GF-D8 (cell line): Measurements from ENCODE around the gene RGS12.

Experiments used
- DNase-seq: peaks from one replicate; lab custom pipeline; 2025; lab: John Stamatoyannopoulos, UW

The RGS12 gene

DNA sequence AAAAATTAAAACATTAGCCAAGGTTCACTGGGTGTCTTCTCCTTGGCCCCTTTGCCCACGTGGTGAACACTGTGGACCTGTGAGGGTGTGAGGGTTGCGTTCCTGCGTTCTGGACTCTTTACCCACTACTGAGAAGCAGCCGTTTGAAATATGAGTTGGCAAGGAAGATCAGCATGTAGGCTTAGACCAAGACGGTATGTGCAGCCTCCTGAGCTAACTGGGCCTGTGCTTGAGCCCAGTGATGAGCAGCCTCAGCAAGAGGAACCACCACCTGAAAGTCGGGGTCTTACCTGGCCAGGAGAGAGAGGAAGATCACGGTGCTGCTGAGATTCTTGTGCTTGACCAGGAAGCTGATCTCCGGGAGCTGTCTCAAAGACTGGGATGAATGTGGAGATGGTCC lies 19.5 kb downstream of the RGS12 start:
- DNase-seq = no peak

DNA sequence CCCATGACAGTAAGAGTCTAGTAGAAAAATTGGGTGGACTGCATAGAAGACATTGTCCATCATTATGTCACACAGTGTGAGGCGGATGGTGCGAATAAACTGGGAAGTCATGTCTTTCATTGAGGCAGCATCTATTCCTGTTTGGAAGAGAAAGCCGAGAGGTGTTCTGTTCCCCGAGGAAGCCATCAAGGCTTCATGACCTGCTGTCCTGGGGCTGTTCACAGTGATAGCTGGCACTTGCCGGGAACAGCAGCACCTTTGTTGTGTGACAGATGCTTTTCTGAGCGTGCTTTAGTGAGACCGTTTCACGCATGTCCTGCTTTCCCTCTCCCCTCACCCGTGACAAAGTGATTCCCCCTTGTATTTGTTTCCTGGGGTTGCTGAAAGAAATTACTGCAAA lies 20.3 kb downstream of the RGS12 start:
- DNase-seq = no peak

DNA sequence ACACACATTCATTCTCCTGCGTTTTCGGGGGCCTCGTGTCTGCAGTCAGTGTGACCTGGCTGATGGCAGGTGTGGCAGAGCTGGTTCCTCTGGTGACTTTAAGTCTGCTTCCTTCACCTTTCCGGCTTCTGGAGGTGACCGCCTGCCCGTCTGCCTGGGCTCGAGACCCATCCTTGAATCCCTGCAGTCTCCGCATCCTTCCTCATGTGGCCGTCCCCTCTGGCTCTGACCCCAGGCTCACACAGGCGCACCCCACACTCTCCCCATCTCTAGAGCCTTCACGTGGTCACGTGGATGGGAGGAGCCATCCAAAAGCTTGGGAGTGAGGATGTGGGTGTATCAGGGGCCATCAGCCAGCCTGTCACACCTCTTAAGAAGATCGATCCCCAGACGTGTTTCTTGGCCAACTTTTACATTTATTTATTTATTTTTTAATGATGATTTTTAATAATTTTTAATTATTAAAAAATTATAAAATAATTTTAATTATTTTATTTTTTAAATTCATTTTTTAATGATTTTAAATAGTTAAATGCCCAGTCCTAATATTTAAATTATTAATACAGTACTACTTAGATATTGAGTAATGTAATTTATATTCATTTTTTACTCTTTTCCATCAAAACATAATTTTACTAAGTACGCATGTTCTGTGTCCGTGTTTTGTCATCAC lies 20.9 kb downstream of the RGS12 start:
- no peak for DNase-seq

DNA sequence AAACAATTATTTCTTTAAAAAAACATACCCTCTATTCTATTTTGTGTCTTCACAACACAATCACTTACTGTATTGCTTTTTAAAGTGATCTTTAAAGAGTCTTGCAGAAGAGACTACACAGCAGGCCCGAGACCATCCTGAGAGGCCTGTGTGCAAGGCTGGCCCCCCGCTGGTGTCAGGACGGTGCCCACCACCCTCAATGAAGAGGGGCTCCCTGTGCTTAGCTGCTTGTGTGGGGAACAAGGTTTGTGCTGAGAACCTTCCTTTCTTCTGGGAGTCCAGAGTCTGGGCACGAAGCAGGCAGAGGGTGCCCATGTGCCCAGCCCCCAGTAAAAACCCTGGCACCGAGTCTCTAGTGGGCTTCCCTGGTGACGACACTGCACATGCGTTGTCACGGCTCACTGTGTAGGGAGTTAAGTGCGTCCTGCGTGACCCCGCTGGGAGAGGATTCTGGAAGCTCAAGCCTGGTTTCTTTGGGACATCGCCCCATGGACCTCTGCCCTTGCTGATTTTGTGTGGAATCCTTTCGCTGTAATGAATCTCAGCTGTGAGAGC lies 22.0 kb downstream of the RGS12 start:
- no peak for DNase-seq

DNA sequence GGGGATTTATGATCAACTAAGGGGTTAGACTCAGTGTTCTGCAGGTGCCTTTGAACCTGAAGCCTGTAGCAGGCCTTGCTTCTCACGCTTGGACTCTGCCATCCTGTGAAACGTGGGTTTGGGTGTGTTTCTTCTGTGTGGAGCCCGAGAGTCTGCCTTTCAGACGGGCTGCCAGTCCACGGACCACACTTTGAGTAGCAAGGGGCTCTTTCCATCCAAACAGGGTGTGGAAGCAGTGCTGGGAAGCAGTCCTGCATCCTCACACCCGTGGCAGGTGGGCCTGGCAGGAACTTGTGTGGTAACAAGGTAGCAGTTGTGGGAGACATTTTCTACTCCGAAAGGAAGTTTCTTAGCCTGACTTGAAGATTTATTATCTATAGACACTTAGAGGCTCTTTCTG lies 22.7 kb downstream of the RGS12 start:
- no peak for DNase-seq

DNA sequence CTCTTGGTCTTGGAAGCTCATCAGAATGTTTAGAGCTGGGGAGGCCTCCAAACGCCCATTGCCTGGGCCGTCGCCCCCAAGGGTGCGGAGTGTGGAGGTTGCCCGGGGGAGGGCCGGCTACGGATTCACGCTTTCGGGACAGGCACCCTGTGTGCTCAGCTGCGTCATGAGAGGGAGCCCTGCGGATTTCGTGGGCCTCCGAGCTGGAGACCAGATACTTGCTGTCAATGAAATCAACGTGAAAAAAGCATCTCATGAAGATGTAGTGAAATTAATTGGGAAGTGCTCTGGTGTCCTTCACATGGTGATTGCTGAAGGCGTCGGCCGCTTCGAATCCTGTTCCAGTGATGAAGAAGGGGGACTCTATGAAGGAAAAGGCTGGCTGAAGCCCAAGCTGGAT lies 23.3 kb downstream of the RGS12 start:
- DNase-seq = no peak

DNA sequence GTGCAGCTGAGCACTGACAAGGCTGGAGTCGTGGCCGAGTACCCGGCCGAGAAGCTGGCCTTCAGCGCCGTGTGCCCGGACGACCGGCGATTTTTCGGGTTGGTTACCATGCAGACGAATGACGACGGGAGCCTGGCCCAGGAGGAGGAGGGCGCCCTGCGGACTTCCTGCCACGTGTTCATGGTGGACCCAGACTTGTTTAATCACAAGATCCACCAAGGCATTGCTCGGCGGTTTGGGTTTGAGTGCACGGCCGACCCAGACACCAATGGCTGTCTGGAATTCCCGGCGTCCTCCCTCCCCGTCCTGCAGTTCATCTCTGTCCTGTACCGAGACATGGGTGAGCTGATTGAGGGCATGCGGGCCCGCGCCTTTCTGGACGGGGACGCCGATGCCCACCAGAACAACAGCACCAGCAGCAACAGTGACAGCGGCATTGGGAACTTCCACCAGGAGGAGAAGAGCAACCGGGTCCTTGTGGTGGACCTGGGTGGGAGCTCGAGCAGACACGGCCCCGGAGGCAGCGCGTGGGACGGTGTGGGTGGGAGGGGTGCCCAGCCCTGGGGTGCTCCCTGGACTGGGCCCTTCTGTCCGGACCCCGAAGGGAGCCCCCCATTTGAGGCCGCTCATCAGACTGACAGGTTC lies 24.3 kb downstream of the RGS12 start:
- DNase-seq = no peak

DNA sequence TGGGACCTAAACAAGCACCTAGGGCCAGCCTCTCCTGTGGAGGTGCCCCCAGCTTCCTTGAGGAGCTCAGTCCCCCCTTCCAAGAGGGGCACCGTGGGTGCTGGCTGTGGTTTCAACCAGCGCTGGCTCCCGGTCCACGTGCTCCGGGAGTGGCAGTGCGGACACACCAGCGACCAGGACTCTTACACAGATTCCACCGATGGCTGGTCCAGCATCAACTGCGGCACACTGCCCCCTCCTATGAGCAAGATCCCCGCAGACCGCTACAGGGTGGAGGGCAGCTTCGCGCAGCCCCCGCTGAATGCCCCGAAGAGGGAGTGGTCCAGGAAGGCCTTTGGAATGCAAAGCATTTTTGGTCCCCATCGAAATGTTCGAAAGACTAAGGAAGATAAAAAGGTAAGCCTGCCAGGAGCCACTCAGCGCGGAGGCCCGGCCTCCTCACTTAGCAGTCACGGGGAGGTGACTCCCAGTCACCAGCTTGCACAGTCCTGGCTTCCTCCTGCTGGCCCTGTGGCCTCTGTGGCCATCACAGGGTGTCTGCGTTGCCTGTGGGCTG lies 24.9 kb downstream of the RGS12 start:
- no peak for DNase-seq

DNA sequence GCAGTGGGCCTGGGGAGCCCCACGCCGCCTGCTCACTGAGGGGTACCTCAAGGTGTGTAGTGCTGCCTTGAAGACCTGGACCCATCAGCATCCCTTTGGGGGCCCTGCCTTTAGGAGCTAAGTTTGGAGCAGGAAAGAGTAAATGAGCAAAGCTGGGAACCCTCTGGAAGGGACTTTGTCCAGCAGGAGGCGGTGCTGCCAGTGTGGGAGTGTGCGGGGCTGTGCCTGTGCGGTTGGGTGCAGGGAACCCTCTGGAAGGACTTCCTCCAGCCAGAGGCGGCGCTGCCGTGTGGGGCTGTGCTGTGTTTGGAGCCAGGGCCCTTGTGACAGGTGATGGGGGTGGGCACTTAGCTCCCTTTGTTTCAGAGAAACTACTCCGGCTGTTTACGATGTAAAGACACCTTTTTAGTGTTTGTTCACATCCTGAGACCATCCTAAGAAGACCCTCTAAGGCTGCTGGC lies 25.8 kb downstream of the RGS12 start:
- DNase-seq = no peak

DNA sequence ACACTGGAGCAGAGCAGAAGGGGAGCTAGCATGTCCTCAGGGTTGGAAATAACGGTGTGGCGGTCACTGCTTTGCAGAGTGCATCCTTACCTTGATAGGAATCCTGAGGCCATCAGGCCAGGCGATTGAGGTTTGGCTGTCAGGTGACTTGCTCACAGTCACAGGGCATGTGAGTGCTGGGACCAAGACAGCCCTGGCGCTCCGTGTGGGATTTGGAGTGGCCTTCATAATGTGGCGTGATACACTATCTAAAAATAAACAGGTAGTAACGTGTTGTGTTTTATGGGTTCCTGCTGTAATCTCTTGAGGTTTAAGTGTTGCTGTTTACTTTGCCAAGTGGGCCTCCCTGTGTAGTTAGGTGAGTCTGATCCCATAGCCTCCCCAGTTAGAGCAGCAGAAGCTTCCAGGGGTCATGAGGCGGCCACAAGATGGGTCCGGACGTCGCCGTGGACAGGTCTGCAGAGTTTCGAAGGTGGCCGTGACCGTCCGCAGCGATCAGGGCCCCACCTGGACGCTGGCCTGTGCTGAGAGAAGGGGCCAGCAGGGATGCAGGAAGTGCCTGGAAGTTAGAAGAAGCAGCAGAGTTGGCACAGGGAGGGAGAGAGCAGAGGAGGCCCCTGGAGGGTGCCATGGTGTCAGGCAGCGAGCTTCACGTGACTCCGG lies 27.7 kb downstream of the RGS12 start:
- no peak for DNase-seq

DNA sequence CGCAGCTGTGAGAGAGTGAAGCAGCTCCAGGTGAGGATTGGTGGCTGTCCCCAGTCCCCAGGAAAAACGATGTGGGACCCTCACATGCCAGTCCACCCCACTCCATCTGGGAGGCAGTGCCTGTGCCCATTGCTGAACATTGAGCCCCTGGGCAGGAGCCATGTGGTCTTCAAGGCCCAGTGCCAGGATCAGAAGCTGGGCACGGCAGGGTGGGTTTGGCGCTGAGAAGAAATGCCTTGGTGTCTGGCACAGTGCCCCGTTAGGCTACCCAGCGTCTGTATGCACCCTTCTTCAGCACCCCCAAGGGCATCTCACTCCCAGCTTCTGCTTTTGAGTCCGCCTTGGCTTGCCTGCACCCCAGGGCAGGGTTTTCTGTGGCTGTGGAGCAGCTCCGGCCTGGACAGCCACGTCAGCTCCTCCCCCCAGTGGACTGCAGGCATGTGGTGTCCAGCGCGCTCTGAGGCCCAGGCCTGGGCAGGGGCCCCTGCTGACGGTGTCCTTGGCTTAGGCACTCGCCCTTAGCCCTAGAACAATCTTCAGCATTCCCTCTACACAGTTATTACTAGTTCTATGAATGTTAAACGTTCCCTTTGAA lies 28.6 kb downstream of the RGS12 start:
- no peak for DNase-seq

DNA sequence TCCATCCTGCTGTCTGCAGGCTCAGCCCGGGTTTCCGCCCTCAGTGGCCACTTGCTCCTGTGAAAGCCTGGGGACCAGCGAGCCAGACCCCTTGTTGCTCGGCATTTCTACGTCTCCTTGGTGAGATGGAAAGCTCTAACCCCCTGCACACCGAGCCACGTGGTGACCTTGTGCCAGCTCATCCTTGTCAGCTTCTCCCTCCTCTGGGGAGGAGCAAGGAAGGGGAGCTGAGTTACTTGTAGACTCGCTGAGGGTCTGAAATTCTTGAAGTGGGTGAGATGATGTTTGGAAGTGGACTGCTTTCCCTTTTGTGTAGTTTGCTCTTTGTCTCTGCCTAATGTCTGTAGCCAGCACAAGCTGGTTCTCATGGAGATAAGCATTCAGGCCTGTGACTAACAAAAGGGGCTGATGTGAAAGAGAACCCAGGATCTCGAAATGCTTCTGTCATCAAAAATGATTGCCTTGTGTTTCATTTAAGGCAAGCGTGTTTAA lies 29.3 kb downstream of the RGS12 start:
- DNase-seq = no peak

DNA sequence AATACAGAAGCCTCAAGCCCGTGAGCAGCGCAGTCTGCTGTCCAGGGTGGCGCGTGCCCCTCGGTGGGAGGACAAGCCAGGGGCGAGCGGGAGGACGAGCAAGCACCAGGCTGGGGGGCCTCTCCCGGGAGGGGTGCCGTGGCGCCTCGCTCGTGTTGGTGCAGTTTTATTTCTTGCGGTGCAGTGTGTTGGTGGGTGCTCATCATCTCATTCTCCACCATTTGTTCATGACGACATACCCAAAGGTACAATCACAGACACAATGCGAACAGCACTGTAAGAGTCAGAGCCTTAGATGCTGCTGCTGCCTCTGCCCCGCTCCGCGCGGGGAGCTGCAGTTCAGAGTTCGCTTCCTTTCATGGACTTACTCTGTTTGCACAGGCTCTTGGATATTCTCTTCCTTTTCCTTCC lies 30.3 kb downstream of the RGS12 start:
- no peak for DNase-seq

DNA sequence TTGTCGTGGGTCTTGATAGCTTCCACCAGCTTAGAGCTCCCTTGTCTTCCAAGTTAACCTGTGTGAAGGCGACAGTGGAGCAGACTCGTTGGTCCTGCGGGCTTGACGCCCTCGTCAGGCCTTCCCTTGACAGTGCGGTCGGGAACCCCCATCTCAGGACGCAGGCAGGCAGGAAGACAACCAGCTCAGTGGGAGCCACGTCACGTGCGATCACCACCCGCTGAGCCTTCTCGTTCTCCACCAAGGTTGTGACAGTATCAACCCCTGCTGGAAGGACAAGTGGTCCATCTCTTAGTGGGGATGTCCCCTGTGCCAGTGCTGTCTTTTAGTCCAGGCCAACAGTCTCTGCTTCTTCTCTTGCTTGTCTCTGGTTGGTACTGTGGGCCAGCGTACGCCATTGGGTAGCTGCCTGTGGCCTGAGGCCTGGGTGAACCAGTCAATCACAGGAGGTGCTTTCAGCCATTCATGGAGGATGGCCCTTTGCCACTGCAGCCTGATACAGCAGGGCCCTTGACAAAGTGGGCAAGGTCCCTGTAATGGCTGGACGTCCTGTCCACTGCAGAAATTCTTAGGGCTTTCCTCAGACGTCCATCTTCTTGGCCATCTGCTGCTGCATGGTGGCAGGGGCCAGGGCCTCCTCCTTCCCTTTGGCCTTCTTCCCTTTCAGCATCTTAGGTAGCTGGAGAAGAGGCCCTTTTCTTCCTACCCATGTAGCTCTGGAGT lies 31.4 kb downstream of the RGS12 start:
- no peak for DNase-seq

DNA sequence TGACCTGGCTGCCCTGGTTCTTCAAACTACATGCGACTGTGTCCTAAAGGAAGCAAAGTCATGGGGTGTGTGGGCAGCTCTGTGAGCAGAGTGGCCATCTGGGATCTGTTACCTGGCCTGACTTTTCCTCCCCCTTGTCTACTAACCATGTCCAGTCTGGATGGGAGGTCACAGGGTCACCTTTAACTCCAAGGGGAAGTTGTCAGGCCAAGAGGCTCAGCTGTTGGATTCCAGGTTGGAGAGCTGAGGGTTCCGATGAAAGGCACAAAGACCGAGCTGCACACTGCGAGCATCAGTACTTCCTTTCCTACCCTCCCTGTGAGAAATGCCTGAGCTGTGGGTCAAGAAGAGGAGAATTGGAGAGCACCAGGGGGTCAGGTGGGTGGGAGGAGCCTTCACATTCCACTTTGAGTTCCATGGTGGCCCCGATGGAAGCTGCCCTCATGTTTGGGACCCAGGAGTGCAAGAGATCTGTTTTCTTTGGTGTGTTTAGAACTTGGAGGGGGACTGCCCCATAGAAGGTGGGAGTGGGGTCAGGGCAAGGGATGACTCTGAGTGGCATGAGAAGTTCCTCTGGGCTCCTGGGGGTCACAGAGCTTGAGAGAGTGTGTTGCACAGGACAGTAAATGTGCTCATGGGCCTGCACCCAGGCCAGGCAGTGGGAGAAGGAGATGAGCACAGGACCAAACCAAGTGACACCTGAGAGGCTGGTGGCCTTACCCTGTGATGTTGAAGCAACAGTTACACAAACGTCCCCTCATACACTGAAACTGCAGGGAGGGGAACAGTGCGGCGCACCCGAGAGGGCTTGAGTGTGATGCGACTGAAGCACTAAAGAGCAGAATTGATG lies 36.2 kb downstream of the RGS12 start:
- DNase-seq = no peak

DNA sequence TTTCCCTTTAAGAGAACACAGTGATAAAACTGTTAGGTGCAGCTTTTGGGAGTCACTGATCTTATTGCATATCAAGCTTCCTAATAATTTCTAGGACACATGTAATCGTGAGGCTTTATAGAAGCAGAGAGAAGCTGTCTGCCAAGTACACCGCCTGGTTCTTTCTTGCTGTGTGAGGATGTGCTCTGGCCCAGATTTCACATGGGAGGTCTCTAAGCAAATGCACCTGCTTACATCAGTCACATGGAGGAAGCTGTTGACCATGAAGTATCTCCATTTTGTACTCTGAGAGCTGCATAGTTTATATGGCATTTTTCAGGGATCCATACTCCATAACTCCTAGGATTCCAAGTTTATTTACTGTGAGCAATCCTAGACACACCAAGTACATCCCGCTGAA lies 37.1 kb downstream of the RGS12 start:
- no peak for DNase-seq

DNA sequence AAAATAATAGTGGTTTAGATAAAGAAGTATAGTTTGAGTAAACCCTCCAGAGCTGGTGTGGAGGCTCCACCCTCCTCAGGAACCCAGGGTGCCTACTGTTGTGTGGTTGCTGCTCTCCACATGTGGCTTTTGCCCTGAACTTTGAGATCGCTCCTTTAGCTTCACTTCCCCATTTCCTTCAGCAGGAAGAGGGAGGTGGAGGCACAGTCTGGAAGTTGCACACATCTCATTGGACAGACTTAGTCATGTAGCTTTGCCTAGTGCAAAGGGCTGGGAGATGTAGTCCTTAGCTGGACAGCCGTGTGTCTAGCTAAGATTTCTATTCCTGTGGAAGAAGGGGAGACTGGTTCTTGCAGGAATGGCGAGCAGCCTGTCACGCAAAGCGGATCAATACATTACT lies 37.9 kb downstream of the RGS12 start:
- peak; percentile 41 for DNase-seq

DNA sequence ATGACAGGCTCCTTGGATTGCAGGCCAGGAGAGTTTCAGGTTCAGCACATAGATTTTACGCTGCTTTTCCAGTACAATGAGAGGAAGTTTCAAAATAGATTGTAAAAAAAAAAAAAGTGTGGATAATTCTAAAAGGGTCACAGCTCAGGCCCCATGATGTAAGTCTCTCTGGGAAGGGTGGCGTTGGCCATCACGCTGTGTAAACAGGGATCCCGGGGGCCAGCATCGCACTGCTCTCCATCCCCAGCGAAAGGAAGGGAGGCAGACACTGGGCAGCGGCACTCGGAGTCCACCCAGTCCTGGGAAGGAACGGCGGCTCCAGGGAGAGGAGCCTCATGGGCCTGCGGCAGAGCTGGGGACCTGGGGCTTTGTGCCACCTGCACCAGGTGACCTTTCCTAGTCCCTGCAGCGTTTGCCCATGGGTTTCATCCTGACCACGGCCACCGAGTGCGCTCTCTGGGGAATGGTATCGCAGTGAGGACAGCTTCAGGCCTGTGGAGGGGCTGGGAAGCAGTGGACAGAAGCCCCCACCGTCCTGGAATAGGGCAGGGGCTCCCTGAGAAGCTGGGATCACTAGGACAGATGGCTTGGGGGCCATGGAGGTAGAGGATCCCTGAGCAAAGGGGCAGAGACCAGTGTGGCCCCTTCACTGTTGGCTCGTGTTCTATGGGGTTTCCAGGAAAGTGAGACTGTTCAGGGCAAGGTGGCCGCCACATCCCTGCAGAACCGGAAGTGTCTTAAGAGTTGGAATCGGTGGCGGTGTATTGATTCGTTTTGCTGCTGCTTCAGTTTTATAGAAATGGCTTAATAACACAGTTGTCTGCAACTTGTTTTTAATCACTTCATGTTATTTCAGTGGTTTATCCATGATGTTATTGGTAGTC lies 38.9 kb downstream of the RGS12 start:
- DNase-seq = no peak

DNA sequence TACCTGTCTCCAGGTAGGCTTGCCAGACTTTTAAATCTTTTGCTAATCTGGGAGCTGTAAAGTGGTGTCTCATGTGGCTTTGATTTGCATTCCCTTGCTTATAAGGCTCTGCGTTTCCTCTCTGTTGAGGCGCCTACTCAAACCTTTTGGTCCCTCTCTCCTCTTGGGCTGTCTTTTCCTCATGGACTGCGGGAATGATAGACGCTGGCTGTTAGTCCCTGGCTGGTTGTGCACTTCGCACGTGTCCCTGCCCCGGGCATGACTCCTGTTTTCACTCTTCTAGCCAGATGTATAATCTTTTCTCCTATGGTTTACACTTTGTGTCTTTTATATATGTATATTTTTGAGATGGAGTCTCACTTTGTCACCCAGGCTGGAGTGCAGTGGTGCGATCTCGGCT lies 39.7 kb downstream of the RGS12 start:
- DNase-seq = no peak

DNA sequence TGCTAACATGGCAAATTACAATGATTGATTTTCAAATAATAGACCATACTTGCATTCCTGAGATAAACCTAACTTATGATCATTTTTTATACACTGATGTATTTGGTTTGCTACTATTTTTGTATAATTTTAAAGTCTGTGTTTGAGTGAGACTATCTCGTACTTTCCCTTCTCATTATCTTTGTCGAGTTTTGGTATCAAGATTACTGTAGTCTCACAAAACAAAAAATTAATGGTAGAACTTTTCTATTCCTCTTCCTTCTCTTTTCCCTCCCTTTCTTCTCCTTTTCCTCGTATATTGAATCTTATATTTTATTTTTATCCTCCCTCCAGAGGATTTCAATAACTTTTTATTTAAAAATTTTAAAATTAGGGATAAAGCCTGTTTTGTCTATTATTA lies 41.5 kb downstream of the RGS12 start:
- no peak for DNase-seq
